Measurements from ENCODE around the gene ADGRV1.

- no peak for TF ChIP-seq POLR2AphosphoS5 (IDR thresholded peaks at IDR 0.05; ENCODE audit: borderline replicate concordance, low read depth, low read length)
- no peak for TF ChIP-seq EZH2 (IDR thresholded peaks at IDR 0.05)
Observed at GRCh38 chr5:91183743-91184142, 625.1 kb downstream of the ADGRV1 start.

Measured in SK-N-MC (cell line).